ENCODE measurements around the gene MACROD1. TPM values are rescaled to one million over a fixed set of nuclear protein-coding genes. Genes with fewer than 3 reads are reported as not detected.

MACROD1 gene
- total and polyA plus RNA-seq, 8 donors: 13.5 to 25.1 (median 20.3) TPM

DNA sequence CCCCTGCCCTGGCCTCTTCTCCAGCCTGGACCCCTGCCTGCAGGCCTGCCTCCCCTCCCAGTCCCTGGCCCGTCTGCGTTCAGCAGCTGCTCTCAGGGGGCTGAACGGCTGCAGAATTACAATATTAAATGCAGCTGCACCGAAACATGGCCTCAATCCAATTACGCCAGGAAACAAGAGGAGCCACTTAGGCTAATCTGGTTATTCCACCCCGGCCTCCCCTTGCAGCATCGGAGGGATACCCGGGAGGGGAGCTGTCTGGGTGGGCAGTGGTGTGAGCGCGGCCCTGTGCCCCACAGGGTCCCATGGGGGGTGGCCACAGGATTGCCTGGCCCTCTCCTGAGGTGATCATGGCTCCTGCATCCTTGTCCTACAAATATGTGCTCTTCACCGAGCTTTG, 87.6 kb downstream of the MACROD1 start:
- Histone ChIP-seq H3K9me3 (no peaks in the 10 kb centered on the region), H3K4me3 (no peak overlapping the region), H3K4me1 (peaks cover 0 to 8% of the 10 kb centered on the region in 2 donors), H3K27me3 (no peaks in the 10 kb centered on the region), H3K27ac (no peak overlapping the region), H3K36me3 (no peaks in the 10 kb centered on the region)
- TF ChIP-seq, protein P1, sequence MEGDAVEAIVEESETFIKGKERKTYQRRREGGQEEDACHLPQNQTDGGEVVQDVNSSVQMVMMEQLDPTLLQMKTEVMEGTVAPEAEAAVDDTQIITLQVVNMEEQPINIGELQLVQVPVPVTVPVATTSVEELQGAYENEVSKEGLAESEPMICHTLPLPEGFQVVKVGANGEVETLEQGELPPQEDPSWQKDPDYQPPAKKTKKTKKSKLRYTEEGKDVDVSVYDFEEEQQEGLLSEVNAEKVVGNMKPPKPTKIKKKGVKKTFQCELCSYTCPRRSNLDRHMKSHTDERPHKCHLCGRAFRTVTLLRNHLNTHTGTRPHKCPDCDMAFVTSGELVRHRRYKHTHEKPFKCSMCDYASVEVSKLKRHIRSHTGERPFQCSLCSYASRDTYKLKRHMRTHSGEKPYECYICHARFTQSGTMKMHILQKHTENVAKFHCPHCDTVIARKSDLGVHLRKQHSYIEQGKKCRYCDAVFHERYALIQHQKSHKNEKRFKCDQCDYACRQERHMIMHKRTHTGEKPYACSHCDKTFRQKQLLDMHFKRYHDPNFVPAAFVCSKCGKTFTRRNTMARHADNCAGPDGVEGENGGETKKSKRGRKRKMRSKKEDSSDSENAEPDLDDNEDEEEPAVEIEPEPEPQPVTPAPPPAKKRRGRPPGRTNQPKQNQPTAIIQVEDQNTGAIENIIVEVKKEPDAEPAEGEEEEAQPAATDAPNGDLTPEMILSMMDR (IDR thresholded peaks at IDR 0.05): no peak
- DNase-seq (peak in 1 of 4 donors; percentile 63), ATAC-seq (no peak)
- intact Hi-C loops (cut with DNase I): no loop called here

DNA sequence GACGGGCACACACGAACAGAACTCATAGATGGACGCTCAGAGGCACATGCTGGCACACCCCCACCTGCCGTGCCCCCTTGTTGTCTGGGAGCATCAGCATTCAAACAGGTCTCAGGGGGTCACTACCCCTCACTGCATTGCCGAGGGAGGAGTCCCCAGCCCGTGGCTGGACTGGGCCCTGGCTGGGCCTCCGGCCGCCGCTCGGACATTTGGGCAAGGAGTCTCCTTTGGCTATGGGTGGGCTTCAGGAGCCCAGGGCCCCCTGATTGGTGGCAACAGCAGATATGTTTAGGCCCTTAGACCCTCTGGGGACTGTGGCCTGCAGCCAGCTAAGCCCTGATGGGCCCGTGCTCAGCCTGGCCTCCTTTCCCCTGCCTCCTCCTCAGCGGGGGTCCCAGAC, 88.3 kb downstream of the MACROD1 start:
- DNase-seq (no peak), ATAC-seq (no peak)
- Histone ChIP-seq H3K4me1 (peaks cover 0 to 8% of the 10 kb centered on the region in 2 donors), H3K27me3 (no peaks in the 10 kb centered on the region), H3K9me3 (no peaks in the 10 kb centered on the region), H3K4me3 (no peak overlapping the region), H3K36me3 (no peaks in the 10 kb centered on the region), H3K27ac (no peak overlapping the region)
- TF ChIP-seq, protein P1 (IDR thresholded peaks at IDR 0.05): no peak
- intact Hi-C loops (cut with DNase I): no loop called here

DNA sequence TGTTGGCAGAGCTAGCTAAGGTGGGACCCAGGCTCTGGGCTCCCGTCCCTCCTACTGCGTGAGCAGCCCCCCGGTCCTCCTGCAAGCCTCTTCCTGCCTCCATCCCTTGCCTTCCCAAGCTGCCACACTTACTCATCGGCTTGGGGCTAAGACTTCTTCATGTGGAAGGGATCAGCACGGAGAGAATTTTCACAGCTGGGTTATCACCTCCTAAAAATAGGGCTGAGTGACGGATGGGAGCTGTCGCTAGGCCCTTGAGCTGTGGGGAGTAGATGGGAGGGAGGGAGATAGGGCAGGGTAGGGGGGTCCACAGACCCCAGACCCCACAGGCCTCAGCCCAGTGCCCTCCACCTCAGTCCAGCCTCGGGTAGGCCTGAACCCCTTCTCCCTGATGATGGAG, 89.2 kb downstream of the MACROD1 start:
- H3K9me3 ChIP-seq: no peaks in the 10 kb centered on the region
- H3K27me3 ChIP-seq: no peaks in the 10 kb centered on the region
- H3K27ac ChIP-seq: no peak overlapping the region
- intact Hi-C loops (cut with DNase I): no loop called here
- TF ChIP-seq, protein P1 (IDR thresholded peaks at IDR 0.05): no peak
- ATAC-seq (no peak), DNase-seq (no peak)
- no peaks in the 10 kb centered on the region for H3K36me3 ChIP-seq
- no peak overlapping the region for H3K4me3 ChIP-seq
- peaks cover 0 to 8% of the 10 kb centered on the region in 2 donors for H3K4me1 ChIP-seq

DNA sequence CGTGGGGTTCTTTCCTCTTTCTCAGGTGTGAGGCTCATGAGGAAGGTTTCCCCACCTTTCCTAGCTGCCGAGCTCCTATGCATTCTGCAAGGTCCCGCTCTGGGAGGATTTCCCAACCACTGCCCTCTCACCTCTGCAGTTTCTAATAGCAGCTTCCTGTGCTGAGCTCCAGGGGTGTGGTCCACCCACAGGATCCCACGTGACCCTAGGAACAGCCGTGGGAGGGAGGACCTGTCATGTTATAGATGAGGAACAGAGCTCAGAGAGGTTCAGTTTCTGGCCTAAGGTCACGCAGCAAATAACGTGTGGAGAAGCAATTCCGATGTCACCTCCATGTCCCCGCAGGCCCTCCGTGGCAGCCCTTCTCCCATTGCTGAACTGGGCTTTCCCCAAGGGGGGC, 91.7 kb downstream of the MACROD1 start:
- peak; percentile 57 for ATAC-seq
- peaks cover 0 to 8% of the 10 kb centered on the region in 2 donors for H3K4me1 ChIP-seq
- TF ChIP-seq, protein P1 (IDR thresholded peaks at IDR 0.05): no peak

DNA sequence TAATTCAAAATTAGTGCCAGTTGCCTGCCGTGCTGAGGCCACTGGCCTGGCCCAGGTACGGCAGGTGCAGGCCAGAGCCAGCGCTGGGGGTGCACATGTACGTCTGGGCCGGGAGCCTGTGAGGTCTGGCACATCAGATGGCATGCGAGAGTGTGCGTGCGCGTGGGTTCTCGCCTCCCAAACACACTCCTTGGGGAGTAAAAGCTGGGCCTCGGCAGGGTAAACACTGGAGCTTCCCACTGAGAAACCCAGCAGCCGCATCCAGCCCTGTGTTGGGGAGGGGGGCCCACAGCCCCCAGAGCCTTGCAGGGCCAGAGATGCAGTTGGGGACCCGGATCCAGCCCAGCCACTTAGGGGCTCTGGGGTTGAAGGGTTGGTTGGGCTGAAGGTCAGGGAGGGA, 92.4 kb downstream of the MACROD1 start:
- DNase-seq: no peak
- no peaks in the 10 kb centered on the region for H3K9me3 ChIP-seq
- H3K27ac ChIP-seq: no peak overlapping the region
- H3K4me1 ChIP-seq: peaks cover 0 to 8% of the 10 kb centered on the region in 2 donors
- ATAC-seq: no peak
- intact Hi-C loops (cut with DNase I): no loop called here
- H3K4me3 ChIP-seq: no peak overlapping the region
- no peaks in the 10 kb centered on the region for H3K36me3 ChIP-seq
- TF ChIP-seq, protein P1 (IDR thresholded peaks at IDR 0.05): no peak
- H3K27me3 ChIP-seq: no peaks in the 10 kb centered on the region

More for the DNA sequence above, 91.7 kb downstream of the MACROD1 start:
- H3K9me3 ChIP-seq: no peaks in the 10 kb centered on the region
- peak in 1 of 4 donors; percentile 63 for DNase-seq
- H3K4me3 ChIP-seq: no peak overlapping the region
- H3K36me3 ChIP-seq: no peaks in the 10 kb centered on the region
- H3K27ac ChIP-seq: no peak overlapping the region
- no peaks in the 10 kb centered on the region for H3K27me3 ChIP-seq
- intact Hi-C loops (cut with DNase I): no loop called here
